ENCODE results near the gene TBX21.
A peak's percentile ranks its signal among the peaks of the same experiment; 100 is the strongest.

The TBX21 gene

GRCh38 chr17:47692895-47693730 lies 39.9 kb upstream of the TBX21 start:
- Histone ChIP-seq H3K27me3 (ENCODE audit: control insufficient read depth, insufficient read depth, low read length) (peaks cover 3% of the 10 kb centered on the region), H3K9ac (ENCODE audit: low read depth, low read length) (peak overlapping the region; percentile 65), H3K4me3 (ENCODE audit: low read depth, low read length) (peak overlapping the region; percentile 58), H3K36me3 (ENCODE audit: control insufficient read depth, insufficient read depth, low read length) (peaks cover 2% of the 10 kb centered on the region), H3K4me1 (ENCODE audit: control insufficient read depth, insufficient read depth, low read length) (peaks cover 18% of the 10 kb centered on the region), H3K9me3 (ENCODE audit: control insufficient read depth, insufficient read depth, low read length) (no peaks in the 10 kb centered on the region)

- Histone ChIP-seq H3K9me3 (ENCODE audit: control insufficient read depth, insufficient read depth, low read length) (no peaks in the 10 kb centered on the region), H3K36me3 (ENCODE audit: control insufficient read depth, insufficient read depth, low read length) (peaks cover 2% of the 10 kb centered on the region), H3K4me1 (ENCODE audit: control insufficient read depth, insufficient read depth, low read length) (peaks cover 18% of the 10 kb centered on the region), H3K4me3 (ENCODE audit: low read depth, low read length) (peak within 1 kb of the TSS; percentile 95), H3K27me3 (ENCODE audit: control insufficient read depth, insufficient read depth, low read length) (peaks cover 3% of the 10 kb centered on the region), H3K9ac (ENCODE audit: low read depth, low read length) (peak within 1 kb of the TSS; percentile 65)
Measured at GRCh38 chr17:47693731-47694580, 39.1 kb upstream of the TBX21 start, which contains the start of gene TBKBP1. TBKBP1 (plus strand) TSS chr17:47694161; CDS start chr17:47696113, 1,952 bp downstream.

- peaks cover 5% of the 10 kb centered on the region for H3K36me3 ChIP-seq (ENCODE audit: control insufficient read depth, insufficient read depth, low read length)
- peak overlapping the region; percentile 95 for H3K4me3 ChIP-seq (ENCODE audit: low read depth, low read length)
- H3K9ac ChIP-seq (ENCODE audit: low read depth, low read length) = peak overlapping the region; percentile 37
- no peaks in the 10 kb centered on the region for H3K9me3 ChIP-seq (ENCODE audit: control insufficient read depth, insufficient read depth, low read length)
- H3K4me1 ChIP-seq (ENCODE audit: control insufficient read depth, insufficient read depth, low read length) = peaks cover 18% of the 10 kb centered on the region
- peaks cover 3% of the 10 kb centered on the region for H3K27me3 ChIP-seq (ENCODE audit: control insufficient read depth, insufficient read depth, low read length)
Measured at GRCh38 chr17:47694581-47695428, 38.2 kb upstream of the TBX21 start.

- H3K9me3 ChIP-seq (ENCODE audit: control insufficient read depth, insufficient read depth, low read length) = no peaks in the 10 kb centered on the region
- H3K4me1 ChIP-seq (ENCODE audit: control insufficient read depth, insufficient read depth, low read length) = peaks cover 18% of the 10 kb centered on the region
- peak overlapping the region; percentile 95 for H3K4me3 ChIP-seq (ENCODE audit: low read depth, low read length)
- H3K27me3 ChIP-seq (ENCODE audit: control insufficient read depth, insufficient read depth, low read length) = peaks cover 3% of the 10 kb centered on the region
- H3K36me3 ChIP-seq (ENCODE audit: control insufficient read depth, insufficient read depth, low read length) = peaks cover 6% of the 10 kb centered on the region
- peak overlapping the region; percentile 37 for H3K9ac ChIP-seq (ENCODE audit: low read depth, low read length)
Measured at GRCh38 chr17:47695429-47696376, 37.3 kb upstream of the TBX21 start.

- H3K4me1 ChIP-seq (ENCODE audit: control insufficient read depth, insufficient read depth, low read length) = peaks cover 16% of the 10 kb centered on the region
- no peak overlapping the region for H3K9ac ChIP-seq (ENCODE audit: low read depth, low read length)
- peaks cover 3% of the 10 kb centered on the region for H3K27me3 ChIP-seq (ENCODE audit: control insufficient read depth, insufficient read depth, low read length)
- peaks cover 13% of the 10 kb centered on the region for H3K36me3 ChIP-seq (ENCODE audit: control insufficient read depth, insufficient read depth, low read length)
- H3K4me3 ChIP-seq (ENCODE audit: low read depth, low read length) = no peak overlapping the region
- H3K9me3 ChIP-seq (ENCODE audit: control insufficient read depth, insufficient read depth, low read length) = no peaks in the 10 kb centered on the region
Measured at GRCh38 chr17:47696717-47697642, 36.1 kb upstream of the TBX21 start.

- H3K27me3 ChIP-seq (ENCODE audit: control insufficient read depth, insufficient read depth, low read length) = peaks cover 3% of the 10 kb centered on the region
- H3K36me3 ChIP-seq (ENCODE audit: control insufficient read depth, insufficient read depth, low read length) = peaks cover 13% of the 10 kb centered on the region
- no peak overlapping the region for H3K4me3 ChIP-seq (ENCODE audit: low read depth, low read length)
- H3K9ac ChIP-seq (ENCODE audit: low read depth, low read length) = no peak overlapping the region
- H3K9me3 ChIP-seq (ENCODE audit: control insufficient read depth, insufficient read depth, low read length) = no peaks in the 10 kb centered on the region
- peaks cover 6% of the 10 kb centered on the region for H3K4me1 ChIP-seq (ENCODE audit: control insufficient read depth, insufficient read depth, low read length)
Measured at GRCh38 chr17:47697906-47698711, 34.9 kb upstream of the TBX21 start.

- peaks cover 3% of the 10 kb centered on the region for H3K4me1 ChIP-seq (ENCODE audit: control insufficient read depth, insufficient read depth, low read length)
Measured at GRCh38 chr17:47698749-47699535, 34.1 kb upstream of the TBX21 start.

GRCh38 chr17:47699536-47699840 lies 33.5 kb upstream of the TBX21 start:
- Histone ChIP-seq H3K9me3 (ENCODE audit: control insufficient read depth, insufficient read depth, low read length) (no peaks in the 10 kb centered on the region), H3K4me1 (ENCODE audit: control insufficient read depth, insufficient read depth, low read length) (peaks cover 3% of the 10 kb centered on the region), H3K27me3 (ENCODE audit: control insufficient read depth, insufficient read depth, low read length) (peaks cover 3% of the 10 kb centered on the region), H3K4me3 (ENCODE audit: low read depth, low read length) (no peak overlapping the region), H3K9ac (ENCODE audit: low read depth, low read length) (no peak overlapping the region), H3K36me3 (ENCODE audit: control insufficient read depth, insufficient read depth, low read length) (peaks cover 13% of the 10 kb centered on the region)

More at GRCh38 chr17:47698749-47699535, 34.1 kb upstream of the TBX21 start:
- Histone ChIP-seq H3K27me3 (ENCODE audit: control insufficient read depth, insufficient read depth, low read length) (peaks cover 3% of the 10 kb centered on the region), H3K9me3 (ENCODE audit: control insufficient read depth, insufficient read depth, low read length) (no peaks in the 10 kb centered on the region), H3K36me3 (ENCODE audit: control insufficient read depth, insufficient read depth, low read length) (peaks cover 13% of the 10 kb centered on the region), H3K4me3 (ENCODE audit: low read depth, low read length) (no peak overlapping the region), H3K9ac (ENCODE audit: low read depth, low read length) (no peak overlapping the region)
